Ishikawa (cell line): Measurements from ENCODE around the gene ROR1.

Source experiments
- CEBPB ChIP-seq: IDR thresholded peaks from 2 replicates; pipeline ENCODE4 v1.6.1; 2012
- CREB1 ChIP-seq: IDR thresholded peaks from 2 replicates; pipeline ENCODE4 v1.6.1; 2012; ENCODE audit warnings: low read depth
- EGR1 ChIP-seq: IDR thresholded peaks from 2 replicates; pipeline ENCODE4 v1.6.1; 2012
- EP300 ChIP-seq: IDR thresholded peaks from 2 replicates; pipeline ENCODE4 v1.6.1; 2012; ENCODE audit warnings: borderline replicate concordance
- FOXM1 ChIP-seq: IDR thresholded peaks from 2 replicates; pipeline ENCODE4 v1.6.1; 2012; ENCODE audit warnings: low read depth, borderline replicate concordance
- NFIC ChIP-seq: IDR thresholded peaks from 2 replicates; pipeline ENCODE4 v1.6.1; 2012
- RAD21 ChIP-seq: IDR thresholded peaks from 2 replicates; pipeline ENCODE4 v1.6.1; 2012; ENCODE audit warnings: low read depth
- TAF1 ChIP-seq: IDR thresholded peaks from 2 replicates; pipeline ENCODE4 v1.6.1; 2012; ENCODE audit warnings: low read depth, mild to moderate bottlenecking
- TCF12 ChIP-seq: IDR thresholded peaks from 2 replicates; pipeline ENCODE4 v1.6.1; 2012; ENCODE audit warnings: low read depth
- TEAD4 ChIP-seq: IDR thresholded peaks from 2 replicates; pipeline ENCODE4 v1.6.1; 2012
- YY1 ChIP-seq: IDR thresholded peaks from 2 replicates; pipeline ENCODE4 v1.6.1; 2012; ENCODE audit warnings: low read depth
- ZBTB7A ChIP-seq: IDR thresholded peaks from 2 replicates; pipeline ENCODE4 v1.6.1; 2012; ENCODE audit warnings: low read depth
- TF ChIP-seq, protein P1 (sequence below): IDR thresholded peaks from 2 replicates; pipeline ENCODE4 v1.6.1; 2012
- TF ChIP-seq, protein P2 (sequence below): IDR thresholded peaks from 2 replicates; pipeline ENCODE4 v1.6.1; 2012
- TF ChIP-seq, protein P3 (sequence below): IDR thresholded peaks from 2 replicates; pipeline ENCODE4 v1.6.1; 2012; ENCODE audit warnings: low read depth, mild to moderate bottlenecking

The ROR1 gene

DNA sequence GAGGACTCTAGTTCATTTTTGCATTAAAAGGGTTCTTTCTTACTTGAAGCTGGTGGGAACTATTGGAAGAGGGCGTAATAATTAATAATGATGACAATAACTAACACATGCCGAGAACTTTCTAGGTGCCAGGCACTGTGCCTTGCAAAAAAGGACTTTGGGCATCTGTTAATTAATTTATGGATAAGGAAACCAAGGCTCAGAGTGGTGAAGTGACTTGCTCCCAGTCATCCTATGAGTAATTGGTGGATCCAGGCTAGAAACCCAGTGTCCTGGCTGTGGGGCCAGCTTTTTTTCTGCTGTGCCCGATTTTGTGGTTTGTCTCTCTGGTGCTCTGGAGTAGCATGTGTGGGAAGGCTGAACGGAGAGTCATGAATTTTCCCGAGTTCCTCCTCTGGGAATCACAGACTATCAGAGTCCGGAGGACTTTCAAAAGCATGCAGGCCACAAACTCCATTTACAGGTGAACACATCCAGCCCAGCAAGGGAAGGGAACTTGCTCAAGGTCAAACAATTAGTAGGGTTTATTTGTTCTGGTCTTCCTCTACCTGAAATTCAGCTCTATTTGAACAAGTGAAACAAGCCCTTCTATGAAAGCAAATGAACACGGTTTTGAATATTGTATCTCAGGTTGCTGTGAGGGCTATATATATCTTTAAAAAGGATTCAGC, 23.4 kb downstream of the ROR1 start:
- no peak for TF ChIP-seq TCF12
- no peak for TF ChIP-seq EGR1
- no peak for TF ChIP-seq CREB1
- no peak for TF ChIP-seq TAF1
- no peak for TF ChIP-seq CEBPB
- TF ChIP-seq, protein P1, sequence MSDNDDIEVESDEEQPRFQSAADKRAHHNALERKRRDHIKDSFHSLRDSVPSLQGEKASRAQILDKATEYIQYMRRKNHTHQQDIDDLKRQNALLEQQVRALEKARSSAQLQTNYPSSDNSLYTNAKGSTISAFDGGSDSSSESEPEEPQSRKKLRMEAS = no peak
- no peak for TF ChIP-seq RAD21
- TF ChIP-seq, protein P2, sequence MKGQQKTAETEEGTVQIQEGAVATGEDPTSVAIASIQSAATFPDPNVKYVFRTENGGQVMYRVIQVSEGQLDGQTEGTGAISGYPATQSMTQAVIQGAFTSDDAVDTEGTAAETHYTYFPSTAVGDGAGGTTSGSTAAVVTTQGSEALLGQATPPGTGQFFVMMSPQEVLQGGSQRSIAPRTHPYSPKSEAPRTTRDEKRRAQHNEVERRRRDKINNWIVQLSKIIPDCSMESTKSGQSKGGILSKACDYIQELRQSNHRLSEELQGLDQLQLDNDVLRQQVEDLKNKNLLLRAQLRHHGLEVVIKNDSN = no peak
- TF ChIP-seq EP300 = no peak
- TF ChIP-seq, protein P3, sequence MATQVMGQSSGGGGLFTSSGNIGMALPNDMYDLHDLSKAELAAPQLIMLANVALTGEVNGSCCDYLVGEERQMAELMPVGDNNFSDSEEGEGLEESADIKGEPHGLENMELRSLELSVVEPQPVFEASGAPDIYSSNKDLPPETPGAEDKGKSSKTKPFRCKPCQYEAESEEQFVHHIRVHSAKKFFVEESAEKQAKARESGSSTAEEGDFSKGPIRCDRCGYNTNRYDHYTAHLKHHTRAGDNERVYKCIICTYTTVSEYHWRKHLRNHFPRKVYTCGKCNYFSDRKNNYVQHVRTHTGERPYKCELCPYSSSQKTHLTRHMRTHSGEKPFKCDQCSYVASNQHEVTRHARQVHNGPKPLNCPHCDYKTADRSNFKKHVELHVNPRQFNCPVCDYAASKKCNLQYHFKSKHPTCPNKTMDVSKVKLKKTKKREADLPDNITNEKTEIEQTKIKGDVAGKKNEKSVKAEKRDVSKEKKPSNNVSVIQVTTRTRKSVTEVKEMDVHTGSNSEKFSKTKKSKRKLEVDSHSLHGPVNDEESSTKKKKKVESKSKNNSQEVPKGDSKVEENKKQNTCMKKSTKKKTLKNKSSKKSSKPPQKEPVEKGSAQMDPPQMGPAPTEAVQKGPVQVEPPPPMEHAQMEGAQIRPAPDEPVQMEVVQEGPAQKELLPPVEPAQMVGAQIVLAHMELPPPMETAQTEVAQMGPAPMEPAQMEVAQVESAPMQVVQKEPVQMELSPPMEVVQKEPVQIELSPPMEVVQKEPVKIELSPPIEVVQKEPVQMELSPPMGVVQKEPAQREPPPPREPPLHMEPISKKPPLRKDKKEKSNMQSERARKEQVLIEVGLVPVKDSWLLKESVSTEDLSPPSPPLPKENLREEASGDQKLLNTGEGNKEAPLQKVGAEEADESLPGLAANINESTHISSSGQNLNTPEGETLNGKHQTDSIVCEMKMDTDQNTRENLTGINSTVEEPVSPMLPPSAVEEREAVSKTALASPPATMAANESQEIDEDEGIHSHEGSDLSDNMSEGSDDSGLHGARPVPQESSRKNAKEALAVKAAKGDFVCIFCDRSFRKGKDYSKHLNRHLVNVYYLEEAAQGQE = no peak
- TF ChIP-seq ZBTB7A = no peak

DNA sequence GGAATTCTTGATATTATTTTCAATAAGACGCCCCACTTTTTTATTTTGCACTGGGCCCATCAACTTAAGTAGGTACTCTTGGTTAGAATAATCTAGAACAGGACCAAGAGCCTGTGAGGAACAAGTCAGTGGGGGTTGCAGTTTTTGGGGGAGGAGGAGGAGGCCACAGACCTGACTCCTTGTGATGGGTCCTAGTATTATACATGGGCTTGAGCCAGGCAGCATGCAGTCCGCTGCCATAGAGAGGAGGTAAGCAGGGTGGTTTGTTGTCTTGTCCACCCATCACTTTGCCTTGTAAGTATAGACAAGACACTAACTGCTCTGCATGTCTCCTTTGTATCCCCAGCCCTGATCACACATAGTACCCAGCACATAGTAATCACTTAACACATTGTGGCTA, 24.5 kb downstream of the ROR1 start:
- TF ChIP-seq, protein P1 = no peak
- TF ChIP-seq, protein P2 = no peak
- TF ChIP-seq RAD21 (no peak), ZBTB7A (no peak), TCF12 (no peak), YY1 (no peak), TEAD4 (no peak), TAF1 (no peak), EGR1 (no peak), CEBPB (no peak), EP300 (no peak), NFIC (no peak), CREB1 (no peak), FOXM1 (no peak)
- TF ChIP-seq, protein P3 = no peak

DNA sequence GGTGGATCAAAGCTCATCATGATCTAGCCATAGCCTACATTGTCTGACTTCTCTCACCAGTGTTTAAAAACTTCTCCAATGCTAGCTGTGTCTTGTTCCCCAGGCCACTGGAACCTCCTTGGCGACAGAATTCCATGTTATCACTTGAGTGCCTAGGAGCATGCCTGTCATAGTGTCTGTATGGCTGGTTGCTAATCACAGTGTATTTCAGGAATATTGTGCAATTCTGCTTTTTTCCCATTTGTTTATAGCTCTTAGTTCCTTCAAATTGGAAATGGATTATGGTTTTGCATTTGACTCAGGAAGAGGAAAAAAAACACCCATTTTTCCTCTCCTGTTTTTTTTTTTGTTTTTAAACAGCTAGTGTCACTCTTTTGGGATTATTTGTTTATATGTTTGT, 25.5 kb downstream of the ROR1 start:
- TF ChIP-seq, protein P1 = no peak
- TF ChIP-seq FOXM1 (no peak), CEBPB (peak; percentile 22; the same call in 1 of the 2 replicates), ZBTB7A (no peak), TCF12 (no peak)

DNA sequence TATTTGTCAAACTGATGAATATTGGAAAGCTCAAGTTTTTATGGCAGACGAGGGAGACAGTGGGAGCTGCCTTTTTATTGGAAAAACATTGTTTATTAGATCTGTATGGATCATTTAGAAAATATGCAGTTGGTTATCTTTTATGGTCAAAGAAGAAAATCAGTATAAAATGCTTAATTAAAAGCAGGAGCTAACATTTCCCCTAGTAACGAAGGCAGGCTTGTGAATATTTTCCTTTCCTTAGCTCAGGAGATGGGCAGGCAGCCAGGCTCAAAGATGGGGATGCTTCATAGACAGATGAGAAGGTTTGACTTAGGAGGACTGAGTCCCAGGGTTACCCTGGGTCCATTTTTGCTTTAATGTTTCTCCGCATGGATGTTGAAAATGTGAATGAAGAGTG, 26.0 kb downstream of the ROR1 start:
- TF ChIP-seq YY1 (no peak), TAF1 (no peak)

DNA sequence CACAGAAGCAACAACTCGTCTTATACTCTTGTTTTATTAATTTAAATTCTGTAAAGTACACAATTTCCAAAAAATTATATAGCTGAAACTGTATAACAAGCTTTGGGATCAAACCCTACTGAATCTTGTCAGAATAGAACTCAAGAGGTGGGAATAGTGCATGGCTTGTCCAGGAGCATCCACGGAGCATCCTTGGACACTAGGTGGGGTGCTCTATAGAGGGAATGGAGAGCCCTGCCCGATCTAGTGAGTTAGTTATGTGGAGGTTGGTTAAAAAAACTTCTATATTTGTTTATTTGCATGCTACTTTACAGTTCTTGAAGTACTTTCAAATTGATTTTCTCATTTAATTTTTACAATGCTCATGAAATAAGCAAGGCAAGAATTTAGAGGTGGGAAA, 28.3 kb downstream of the ROR1 start:
- TF ChIP-seq ZBTB7A (no peak), NFIC (no peak), TCF12 (no peak)
- TF ChIP-seq, protein P2 = no peak
- TF ChIP-seq, protein P3 = no peak
